ENCODE data around the gene LRIT1. TPM values are rescaled to one million over a fixed set of nuclear protein-coding genes. Genes with fewer than 3 reads are reported as not detected.
A peak's percentile ranks its signal among the peaks of the same experiment; 100 is the strongest.

The LRIT1 gene
- total RNA-seq, 3 donors from 2014 or later: not detected

- Histone ChIP-seq H3K9me3 (no peaks in the 10 kb centered on the region), H3K36me3 (no peaks in the 10 kb centered on the region), H3K27ac (no peak overlapping the region), H3K4me1 (no peaks in the 10 kb centered on the region), H3K4me3 (no peak overlapping the region), H3K27me3 (no peaks in the 10 kb centered on the region)
- no peak for DNase-seq (ENCODE audit: low spot score in 2 of 2)
- intact Hi-C loops (cut with DNase I; ENCODE audit: low total_unique reads): no loop called here
- TF ChIP-seq, protein P1, sequence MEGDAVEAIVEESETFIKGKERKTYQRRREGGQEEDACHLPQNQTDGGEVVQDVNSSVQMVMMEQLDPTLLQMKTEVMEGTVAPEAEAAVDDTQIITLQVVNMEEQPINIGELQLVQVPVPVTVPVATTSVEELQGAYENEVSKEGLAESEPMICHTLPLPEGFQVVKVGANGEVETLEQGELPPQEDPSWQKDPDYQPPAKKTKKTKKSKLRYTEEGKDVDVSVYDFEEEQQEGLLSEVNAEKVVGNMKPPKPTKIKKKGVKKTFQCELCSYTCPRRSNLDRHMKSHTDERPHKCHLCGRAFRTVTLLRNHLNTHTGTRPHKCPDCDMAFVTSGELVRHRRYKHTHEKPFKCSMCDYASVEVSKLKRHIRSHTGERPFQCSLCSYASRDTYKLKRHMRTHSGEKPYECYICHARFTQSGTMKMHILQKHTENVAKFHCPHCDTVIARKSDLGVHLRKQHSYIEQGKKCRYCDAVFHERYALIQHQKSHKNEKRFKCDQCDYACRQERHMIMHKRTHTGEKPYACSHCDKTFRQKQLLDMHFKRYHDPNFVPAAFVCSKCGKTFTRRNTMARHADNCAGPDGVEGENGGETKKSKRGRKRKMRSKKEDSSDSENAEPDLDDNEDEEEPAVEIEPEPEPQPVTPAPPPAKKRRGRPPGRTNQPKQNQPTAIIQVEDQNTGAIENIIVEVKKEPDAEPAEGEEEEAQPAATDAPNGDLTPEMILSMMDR (IDR thresholded peaks at IDR 0.05): no peak
- TF ChIP-seq POLR2AphosphoS5 (IDR thresholded peaks at IDR 0.05): no peak
- TF ChIP-seq POLR2A (IDR thresholded peaks at IDR 0.05): no peak
Observed at GRCh38 chr10:84224411-84225028, 16.8 kb downstream of the LRIT1 start.

DNA sequence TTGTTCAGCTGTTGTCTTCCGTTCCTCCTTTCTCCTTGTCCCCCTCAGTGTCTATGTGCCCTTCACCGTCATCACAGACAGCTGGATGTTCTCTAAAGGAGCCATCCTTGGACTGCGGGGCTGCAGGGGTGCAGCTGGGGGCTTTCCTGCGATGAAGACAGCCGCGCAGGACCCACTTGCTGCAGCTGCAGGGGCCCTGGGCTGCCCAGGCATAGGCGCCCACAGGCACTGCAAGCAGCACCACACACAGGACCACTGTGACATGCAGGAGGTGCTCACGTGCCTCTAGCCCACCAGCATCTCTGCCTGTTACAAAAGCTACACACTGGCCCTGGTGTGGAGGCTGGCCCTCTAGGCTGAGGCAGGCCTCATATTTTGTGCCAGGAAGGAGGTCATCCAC, 19.4 kb downstream of the LRIT1 start:
- no peaks in the 10 kb centered on the region for H3K4me1 ChIP-seq
- no peaks in the 10 kb centered on the region for H3K9me3 ChIP-seq
- no peak overlapping the region for H3K27ac ChIP-seq
- TF ChIP-seq POLR2A (IDR thresholded peaks at IDR 0.05): no peak
- TF ChIP-seq, protein P1 (IDR thresholded peaks at IDR 0.05): no peak
- no peak for TF ChIP-seq POLR2AphosphoS5 (IDR thresholded peaks at IDR 0.05)
- no peak for DNase-seq (ENCODE audit: low spot score in 2 of 2)
- H3K27me3 ChIP-seq: no peaks in the 10 kb centered on the region
- no peak overlapping the region for H3K4me3 ChIP-seq
- H3K36me3 ChIP-seq: no peaks in the 10 kb centered on the region
- intact Hi-C loops (cut with DNase I; ENCODE audit: low total_unique reads): no loop called here

- H3K4me3 ChIP-seq: no peak overlapping the region
- no peak for DNase-seq (ENCODE audit: low spot score in 2 of 2)
- H3K27me3 ChIP-seq: no peaks in the 10 kb centered on the region
- H3K4me1 ChIP-seq: no peaks in the 10 kb centered on the region
- no peaks in the 10 kb centered on the region for H3K9me3 ChIP-seq
- no peaks in the 10 kb centered on the region for H3K36me3 ChIP-seq
- no peak overlapping the region for H3K27ac ChIP-seq
- TF ChIP-seq, protein P1 (IDR thresholded peaks at IDR 0.05): no peak
- no peak for TF ChIP-seq POLR2A (IDR thresholded peaks at IDR 0.05)
- TF ChIP-seq POLR2AphosphoS5 (IDR thresholded peaks at IDR 0.05): no peak
- intact Hi-C loops (cut with DNase I; ENCODE audit: low total_unique reads): no loop called here
Observed at GRCh38 chr10:84217746-84218145, 23.6 kb downstream of the LRIT1 start.

DNA sequence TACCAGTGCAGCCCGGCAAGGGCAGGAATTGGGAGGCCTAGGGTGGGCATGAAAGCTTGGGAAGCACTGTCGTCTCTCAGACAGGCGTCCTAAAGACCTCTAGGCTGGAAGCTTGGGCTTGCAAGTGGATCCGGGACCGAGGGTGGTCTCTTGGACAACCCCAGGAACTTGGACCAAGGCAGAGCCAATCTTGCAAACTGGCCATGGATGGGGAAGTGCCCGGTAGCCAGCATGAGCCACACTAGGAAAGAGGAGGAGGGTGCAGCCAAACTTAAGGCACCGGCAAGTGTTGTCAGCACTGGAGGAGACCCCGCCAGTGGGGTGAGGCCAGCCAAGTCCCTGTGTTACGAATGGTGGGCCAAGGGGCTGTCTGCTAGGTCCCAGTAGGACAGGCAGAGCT, 24.5 kb downstream of the LRIT1 start:
- no peaks in the 10 kb centered on the region for H3K36me3 ChIP-seq
- DNase-seq (ENCODE audit: low spot score in 2 of 2): no peak
- no peak overlapping the region for H3K4me3 ChIP-seq
- H3K9me3 ChIP-seq: no peaks in the 10 kb centered on the region
- H3K27me3 ChIP-seq: no peaks in the 10 kb centered on the region
- TF ChIP-seq POLR2A (IDR thresholded peaks at IDR 0.05) (no peak), POLR2AphosphoS5 (IDR thresholded peaks at IDR 0.05) (no peak)
- TF ChIP-seq, protein P1 (IDR thresholded peaks at IDR 0.05): no peak
- H3K4me1 ChIP-seq: no peaks in the 10 kb centered on the region
- H3K27ac ChIP-seq: no peak overlapping the region
- intact Hi-C loops (cut with DNase I; ENCODE audit: low total_unique reads): no loop called here

- Histone ChIP-seq H3K36me3 (no peaks in the 10 kb centered on the region), H3K9me3 (no peaks in the 10 kb centered on the region), H3K27me3 (no peaks in the 10 kb centered on the region), H3K4me1 (no peaks in the 10 kb centered on the region), H3K27ac (no peak overlapping the region), H3K4me3 (no peak overlapping the region)
- TF ChIP-seq, protein P1 (IDR thresholded peaks at IDR 0.05): peak in 1 of 3 donors; percentile 28
- TF ChIP-seq POLR2A (IDR thresholded peaks at IDR 0.05) (no peak), POLR2AphosphoS5 (IDR thresholded peaks at IDR 0.05) (no peak)
- intact Hi-C loops (cut with DNase I; ENCODE audit: low total_unique reads): no loop called here
- DNase-seq (ENCODE audit: low spot score in 2 of 2): peak in 1 of 2 donors; percentile 60
Observed at GRCh38 chr10:84214612-84215235, 26.6 kb downstream of the LRIT1 start.
